ENCODE measurements around the gene VEZF1. TPM values are rescaled to one million over a fixed set of nuclear protein-coding genes. Genes with fewer than 3 reads are reported as not detected.
A peak's percentile ranks its signal among the peaks of the same experiment; 100 is the strongest.

VEZF1 gene
- total RNA-seq, 1 donor from 2014 or later = 110 TPM

DNA sequence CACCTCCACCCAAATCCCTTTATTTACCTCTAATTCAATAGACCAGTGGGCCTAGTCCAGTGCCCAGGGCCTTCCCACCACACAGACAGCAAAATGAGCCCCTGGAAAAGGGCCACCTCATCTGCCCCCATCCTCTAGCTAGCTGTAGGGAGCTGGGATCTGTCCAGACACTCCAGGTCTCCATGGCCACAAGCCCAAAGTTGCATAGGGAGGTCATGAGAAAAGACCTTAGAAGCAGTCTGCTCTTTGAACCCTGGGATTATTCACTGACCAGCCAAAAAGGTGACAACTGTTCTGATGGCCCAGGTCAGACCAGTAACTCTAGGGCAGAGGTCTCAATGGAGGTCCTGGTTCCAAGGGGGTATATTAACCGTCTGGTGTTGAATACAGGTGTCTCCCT, 34.8 kb downstream of the VEZF1 start:
- Mint-ChIP-seq H3K27me3 (peaks cover 23% of the 10 kb centered on the region), H3K4me1 (ENCODE audit: low read depth) (peaks cover 19% of the 10 kb centered on the region), H3K27ac (peak overlapping the region; percentile 74), H3K9me3 (ENCODE audit: low read depth) (no peaks in the 10 kb centered on the region), H3K36me3 (ENCODE audit: insufficient read depth) (no peaks in the 10 kb centered on the region), H3K4me3 (ENCODE audit: low read depth) (peak overlapping the region; percentile 83)
- TF ChIP-seq, protein P1, sequence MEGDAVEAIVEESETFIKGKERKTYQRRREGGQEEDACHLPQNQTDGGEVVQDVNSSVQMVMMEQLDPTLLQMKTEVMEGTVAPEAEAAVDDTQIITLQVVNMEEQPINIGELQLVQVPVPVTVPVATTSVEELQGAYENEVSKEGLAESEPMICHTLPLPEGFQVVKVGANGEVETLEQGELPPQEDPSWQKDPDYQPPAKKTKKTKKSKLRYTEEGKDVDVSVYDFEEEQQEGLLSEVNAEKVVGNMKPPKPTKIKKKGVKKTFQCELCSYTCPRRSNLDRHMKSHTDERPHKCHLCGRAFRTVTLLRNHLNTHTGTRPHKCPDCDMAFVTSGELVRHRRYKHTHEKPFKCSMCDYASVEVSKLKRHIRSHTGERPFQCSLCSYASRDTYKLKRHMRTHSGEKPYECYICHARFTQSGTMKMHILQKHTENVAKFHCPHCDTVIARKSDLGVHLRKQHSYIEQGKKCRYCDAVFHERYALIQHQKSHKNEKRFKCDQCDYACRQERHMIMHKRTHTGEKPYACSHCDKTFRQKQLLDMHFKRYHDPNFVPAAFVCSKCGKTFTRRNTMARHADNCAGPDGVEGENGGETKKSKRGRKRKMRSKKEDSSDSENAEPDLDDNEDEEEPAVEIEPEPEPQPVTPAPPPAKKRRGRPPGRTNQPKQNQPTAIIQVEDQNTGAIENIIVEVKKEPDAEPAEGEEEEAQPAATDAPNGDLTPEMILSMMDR (IDR thresholded peaks at IDR 0.05; ENCODE audit: unreplicated experiment) = no peak
- DNase-seq (ENCODE audit: low spot score, unreplicated experiment) = no peak

GRCh38 chr17:57949649-57950048, 38.4 kb downstream of the VEZF1 start:
- H3K36me3 Mint-ChIP-seq (ENCODE audit: insufficient read depth) = no peaks in the 10 kb centered on the region
- H3K27me3 Mint-ChIP-seq = no peaks in the 10 kb centered on the region
- H3K4me1 Mint-ChIP-seq (ENCODE audit: low read depth) = peaks cover 26% of the 10 kb centered on the region
- H3K4me3 Mint-ChIP-seq (ENCODE audit: low read depth) = no peak overlapping the region
- no peaks in the 10 kb centered on the region for H3K9me3 Mint-ChIP-seq (ENCODE audit: low read depth)
- no peak overlapping the region for H3K27ac Mint-ChIP-seq
- TF ChIP-seq, protein P1 (IDR thresholded peaks at IDR 0.05; ENCODE audit: unreplicated experiment) = no peak
- no peak for DNase-seq (ENCODE audit: low spot score, unreplicated experiment)

DNA sequence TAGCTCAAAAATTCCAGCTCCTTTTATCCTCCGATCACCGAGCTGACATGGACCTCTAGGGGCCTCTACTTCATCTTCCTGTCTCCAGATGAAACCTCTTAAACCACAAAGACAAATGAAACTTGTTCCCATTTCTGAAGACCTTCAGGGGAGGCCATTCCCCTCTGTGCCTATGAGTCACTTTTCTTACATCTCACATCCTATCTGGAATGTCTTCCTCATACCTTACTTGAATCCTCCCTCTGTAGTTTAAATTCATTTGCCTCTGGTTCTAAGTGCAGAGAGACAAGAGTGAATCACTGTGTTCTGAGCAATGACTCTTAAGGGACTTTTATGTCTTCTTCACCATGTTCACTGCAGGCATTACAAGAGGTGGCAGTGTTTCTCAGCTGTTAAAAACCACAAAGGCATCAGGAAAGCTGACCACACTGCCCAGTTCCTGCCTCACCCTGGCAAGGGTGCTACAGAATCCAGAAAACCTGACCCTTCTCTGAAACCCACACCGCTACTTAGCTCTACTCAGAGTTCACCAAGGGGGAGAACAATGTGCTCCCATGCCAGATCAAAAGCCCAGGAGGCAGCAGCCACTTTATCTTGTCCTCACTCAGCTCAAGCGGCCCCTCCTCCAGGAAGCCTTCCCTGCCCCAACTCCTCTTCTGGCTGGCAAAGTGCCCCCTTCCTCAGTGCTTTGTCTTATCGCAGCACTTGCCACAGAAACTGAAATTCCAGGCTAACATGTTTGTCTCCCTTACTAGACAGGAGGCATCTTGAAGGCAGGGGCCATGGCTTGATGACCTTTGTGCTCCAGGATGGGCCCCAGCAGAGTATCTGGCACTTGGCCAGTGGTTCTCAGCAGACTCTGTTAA, 39.3 kb downstream of the VEZF1 start:
- peak overlapping the region; percentile 15 for H3K27ac Mint-ChIP-seq
- H3K36me3 Mint-ChIP-seq (ENCODE audit: insufficient read depth) = no peaks in the 10 kb centered on the region
- no peaks in the 10 kb centered on the region for H3K9me3 Mint-ChIP-seq (ENCODE audit: low read depth)
- DNase-seq (ENCODE audit: low spot score, unreplicated experiment) = no peak
- H3K4me3 Mint-ChIP-seq (ENCODE audit: low read depth) = no peak overlapping the region
- no peaks in the 10 kb centered on the region for H3K27me3 Mint-ChIP-seq
- peaks cover 23% of the 10 kb centered on the region for H3K4me1 Mint-ChIP-seq (ENCODE audit: low read depth)
- TF ChIP-seq, protein P1 (IDR thresholded peaks at IDR 0.05; ENCODE audit: unreplicated experiment) = no peak

DNA sequence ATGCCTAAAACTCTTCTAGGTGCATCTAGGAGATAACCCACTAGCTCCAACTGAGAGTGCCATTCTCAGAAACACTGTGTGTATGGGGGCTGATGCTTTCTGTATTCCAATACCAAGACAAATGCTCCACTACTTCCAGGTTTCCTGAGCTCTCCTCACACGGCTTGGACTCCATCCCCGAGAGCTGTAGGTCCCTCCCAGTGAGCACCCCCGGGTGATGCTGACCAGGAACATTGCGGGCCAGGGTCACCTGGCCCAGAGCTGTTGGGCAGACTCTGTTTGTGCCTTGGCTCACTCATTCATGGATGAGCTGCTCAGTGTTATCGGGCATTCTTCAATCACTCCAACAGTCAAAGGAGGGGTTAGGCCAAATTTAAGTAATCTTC, 39.9 kb downstream of the VEZF1 start:
- H3K4me1 Mint-ChIP-seq (ENCODE audit: low read depth) = peaks cover 22% of the 10 kb centered on the region
- H3K4me3 Mint-ChIP-seq (ENCODE audit: low read depth) = no peak overlapping the region
- TF ChIP-seq, protein P1 (IDR thresholded peaks at IDR 0.05; ENCODE audit: unreplicated experiment) = no peak

GRCh38 chr17:57947369-57947768, 40.7 kb downstream of the VEZF1 start:
- Mint-ChIP-seq H3K27ac (no peak overlapping the region), H3K36me3 (ENCODE audit: insufficient read depth) (no peaks in the 10 kb centered on the region), H3K4me1 (ENCODE audit: low read depth) (peaks cover 21% of the 10 kb centered on the region), H3K4me3 (ENCODE audit: low read depth) (no peak overlapping the region), H3K9me3 (ENCODE audit: low read depth) (no peaks in the 10 kb centered on the region), H3K27me3 (no peaks in the 10 kb centered on the region)
- TF ChIP-seq, protein P1 (IDR thresholded peaks at IDR 0.05; ENCODE audit: unreplicated experiment) = no peak
- no peak for DNase-seq (ENCODE audit: low spot score, unreplicated experiment)

More for the DNA sequence above, 39.9 kb downstream of the VEZF1 start:
- no peaks in the 10 kb centered on the region for H3K9me3 Mint-ChIP-seq (ENCODE audit: low read depth)
- no peak for DNase-seq (ENCODE audit: low spot score, unreplicated experiment)
- H3K27me3 Mint-ChIP-seq = no peaks in the 10 kb centered on the region
- peak overlapping the region; percentile 31 for H3K27ac Mint-ChIP-seq
- no peaks in the 10 kb centered on the region for H3K36me3 Mint-ChIP-seq (ENCODE audit: insufficient read depth)
